ENCODE results near the gene ICA1.
A peak's percentile ranks its signal among the peaks of the same experiment; 100 is the strongest.

The ICA1 gene

DNA sequence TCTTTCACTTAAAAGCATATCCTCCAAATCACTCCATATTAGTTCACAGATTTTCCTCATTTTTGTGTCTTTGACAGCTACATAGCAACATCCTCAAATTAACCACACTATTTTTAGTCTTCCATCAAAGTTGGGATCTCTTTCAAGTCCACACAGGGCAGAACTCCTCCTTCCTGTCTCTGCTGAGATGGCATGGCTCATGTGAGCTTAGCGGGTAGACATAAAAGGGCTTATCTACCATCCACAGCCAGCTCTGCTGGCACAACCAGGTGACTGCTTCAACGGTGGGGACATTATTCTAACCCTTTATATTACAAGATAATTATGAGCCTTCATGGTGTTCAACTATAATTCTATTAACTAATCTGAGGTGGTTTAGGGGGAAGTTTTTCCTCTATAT is 35.5 kb downstream of the ICA1 start:
- DNase-seq, result no peak

DNA sequence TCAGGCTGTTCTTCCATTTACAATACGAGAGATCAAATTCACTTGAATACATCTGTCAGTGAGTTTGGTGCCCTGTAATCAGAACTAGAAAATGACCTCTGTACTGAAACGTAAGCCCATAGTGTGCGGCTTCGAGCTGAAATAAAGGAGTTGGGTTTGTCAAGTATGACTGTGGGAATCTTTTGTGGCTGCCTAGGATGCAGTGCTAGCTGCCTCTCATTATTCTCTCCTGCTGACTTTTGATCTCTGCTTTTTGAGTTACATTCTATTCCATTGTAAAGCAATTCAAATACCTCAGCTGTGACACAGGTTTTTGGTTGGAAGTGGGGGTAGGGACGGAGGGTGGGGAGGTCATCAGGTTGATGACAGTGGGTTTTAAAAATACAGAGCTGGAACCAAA is 40.4 kb downstream of the ICA1 start:
- DNase-seq, result no peak

DNA sequence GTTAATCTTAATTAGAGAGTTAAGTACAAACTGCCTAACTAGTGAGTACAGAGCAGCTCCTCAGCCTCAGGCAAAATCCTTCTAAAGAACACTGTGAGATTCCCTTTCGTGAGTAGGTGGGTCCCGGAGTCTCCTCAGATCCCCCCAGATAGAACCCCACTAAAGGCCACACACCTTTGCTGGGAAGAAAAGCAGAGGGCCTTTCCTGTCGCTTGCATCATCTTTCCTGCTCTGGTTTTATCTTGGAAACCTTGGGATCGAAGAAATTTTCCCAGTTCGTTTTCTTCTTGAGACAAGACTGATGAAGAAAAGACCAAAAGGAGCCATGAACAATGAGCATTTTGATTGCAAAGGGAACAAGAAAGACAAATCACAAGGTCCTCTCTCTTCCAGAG is 40.9 kb downstream of the ICA1 start:
- DNase-seq, result no peak

GRCh38 chr7:8220376-8221100 is 41.4 kb downstream of the ICA1 start:
- no peak for DNase-seq

DNA sequence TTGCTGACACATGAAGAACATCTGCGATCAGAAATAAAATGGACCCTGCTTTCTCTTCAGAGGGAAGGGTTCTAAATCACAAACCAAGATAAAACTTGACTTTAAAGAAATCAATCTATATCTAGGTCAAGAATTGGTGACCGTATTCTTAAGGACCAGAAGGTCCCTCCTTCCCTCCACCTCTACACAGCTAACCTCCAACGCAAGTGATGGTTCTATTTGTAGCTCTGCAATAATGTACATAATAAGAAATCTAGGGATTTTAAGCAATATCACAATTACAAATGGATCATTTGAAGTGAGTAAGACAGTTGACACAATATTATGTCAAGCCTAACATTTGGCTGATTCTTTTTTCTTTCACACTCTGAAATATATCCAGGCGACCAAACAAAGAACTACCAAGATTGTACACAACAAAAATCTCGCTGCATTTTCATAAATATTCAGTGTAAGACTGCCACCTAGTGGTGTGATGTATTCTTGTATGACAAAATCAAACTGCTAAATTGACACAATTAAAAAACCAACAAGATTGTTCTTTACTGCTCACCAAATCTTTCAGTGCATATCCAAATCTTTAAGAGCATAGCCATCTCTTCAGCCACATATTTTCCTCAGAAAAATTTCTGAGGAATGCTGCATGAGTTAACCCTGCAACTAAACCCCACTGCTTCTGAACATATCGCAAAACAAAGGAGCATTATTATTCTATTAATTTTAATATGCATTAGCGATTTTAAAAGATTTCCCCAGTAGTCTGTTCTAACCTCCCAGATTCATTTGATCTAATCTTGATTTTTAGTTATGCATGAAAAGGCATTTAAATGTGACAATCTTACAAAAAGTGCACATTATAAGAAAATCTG is 44.5 kb downstream of the ICA1 start:
- DNase-seq, result peak; percentile 93

DNA sequence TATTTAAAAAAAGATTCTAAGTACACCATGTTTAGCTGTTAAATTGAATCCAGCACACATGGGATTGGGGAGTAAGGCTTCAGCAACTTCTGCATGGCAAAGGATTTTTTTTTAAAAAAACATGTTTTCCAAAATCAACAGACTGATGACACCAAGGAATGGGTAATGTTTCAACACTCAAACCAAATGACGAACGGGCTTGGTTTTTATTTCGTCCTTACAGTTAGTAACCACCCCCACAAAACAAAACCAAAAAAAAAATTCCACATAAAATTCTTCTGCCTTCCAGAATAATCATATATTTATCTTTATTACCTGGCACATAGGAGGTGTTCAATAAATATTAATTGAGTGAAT is 45.7 kb downstream of the ICA1 start:
- DNase-seq, result no peak

GRCh38 chr7:8215648-8216333 is 46.2 kb downstream of the ICA1 start:
- no peak for DNase-seq

DNA sequence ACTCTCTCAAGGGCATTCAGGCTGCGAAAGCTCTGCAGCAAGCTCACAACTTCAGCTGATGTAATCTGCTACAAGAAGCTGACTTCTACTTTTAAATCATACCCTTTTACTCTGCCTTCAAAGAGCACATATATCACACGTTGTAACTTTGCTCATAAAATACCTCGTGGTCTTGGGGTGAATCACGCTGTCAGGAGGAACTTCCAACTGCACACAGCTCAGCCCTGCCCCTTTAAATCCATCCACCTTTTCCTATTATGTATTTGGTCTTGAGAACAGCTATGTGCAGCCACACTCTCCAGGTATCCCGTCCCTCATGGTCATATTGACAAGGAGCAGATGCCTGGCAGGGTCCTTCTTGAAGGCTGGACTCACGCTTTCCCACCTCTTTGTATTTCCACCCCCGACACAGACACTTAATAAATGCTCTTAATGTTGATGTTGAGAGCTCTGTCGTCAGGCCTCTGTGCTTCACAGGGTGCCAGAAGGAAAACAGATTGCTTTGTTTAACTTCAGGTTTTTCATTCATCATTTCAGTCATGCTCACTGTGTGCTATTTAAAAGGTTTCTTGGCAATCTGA is 47.6 kb downstream of the ICA1 start:
- no peak for DNase-seq

DNA sequence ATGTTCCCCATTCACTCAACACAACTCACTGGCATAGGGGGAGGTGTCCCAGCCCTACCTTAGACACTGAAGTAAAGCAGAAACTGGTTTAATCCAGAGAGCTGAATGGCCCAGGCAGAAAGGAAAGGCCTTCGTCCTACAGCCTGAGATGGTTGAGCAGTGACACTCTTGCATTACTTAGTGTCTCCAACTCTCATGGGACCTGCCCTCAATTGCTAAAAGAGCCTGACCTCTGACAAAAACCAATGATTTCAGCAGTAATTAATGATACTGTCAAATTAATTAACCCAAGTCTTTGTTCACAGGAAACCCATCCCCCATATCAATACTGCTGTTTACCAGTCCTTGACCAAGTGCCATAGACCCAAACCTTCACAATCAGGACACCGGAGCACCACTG is 48.6 kb downstream of the ICA1 start:
- no peak for DNase-seq

- DNase-seq, result no peak
These were observed 49.3 kb downstream of the ICA1 start for GRCh38 chr7:8212638-8213037.

DNA sequence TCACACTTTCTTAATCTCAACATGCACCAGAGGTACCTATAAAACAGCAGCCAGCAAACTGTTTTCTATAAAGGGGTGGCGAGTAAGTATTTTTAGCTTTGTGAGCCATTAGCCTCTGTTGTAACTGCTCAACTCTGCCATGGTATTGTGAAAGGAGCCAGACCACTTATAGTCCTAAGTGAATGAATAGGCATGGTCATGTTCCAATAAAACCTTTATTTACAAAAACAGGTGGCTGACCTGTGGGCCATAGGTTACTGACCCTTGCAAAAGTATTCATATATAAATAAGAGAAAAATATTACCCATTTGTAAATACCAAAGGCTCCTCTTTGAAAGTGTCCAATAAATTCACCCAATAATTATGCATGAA is 50.3 kb downstream of the ICA1 start:
- no peak for DNase-seq

DNA sequence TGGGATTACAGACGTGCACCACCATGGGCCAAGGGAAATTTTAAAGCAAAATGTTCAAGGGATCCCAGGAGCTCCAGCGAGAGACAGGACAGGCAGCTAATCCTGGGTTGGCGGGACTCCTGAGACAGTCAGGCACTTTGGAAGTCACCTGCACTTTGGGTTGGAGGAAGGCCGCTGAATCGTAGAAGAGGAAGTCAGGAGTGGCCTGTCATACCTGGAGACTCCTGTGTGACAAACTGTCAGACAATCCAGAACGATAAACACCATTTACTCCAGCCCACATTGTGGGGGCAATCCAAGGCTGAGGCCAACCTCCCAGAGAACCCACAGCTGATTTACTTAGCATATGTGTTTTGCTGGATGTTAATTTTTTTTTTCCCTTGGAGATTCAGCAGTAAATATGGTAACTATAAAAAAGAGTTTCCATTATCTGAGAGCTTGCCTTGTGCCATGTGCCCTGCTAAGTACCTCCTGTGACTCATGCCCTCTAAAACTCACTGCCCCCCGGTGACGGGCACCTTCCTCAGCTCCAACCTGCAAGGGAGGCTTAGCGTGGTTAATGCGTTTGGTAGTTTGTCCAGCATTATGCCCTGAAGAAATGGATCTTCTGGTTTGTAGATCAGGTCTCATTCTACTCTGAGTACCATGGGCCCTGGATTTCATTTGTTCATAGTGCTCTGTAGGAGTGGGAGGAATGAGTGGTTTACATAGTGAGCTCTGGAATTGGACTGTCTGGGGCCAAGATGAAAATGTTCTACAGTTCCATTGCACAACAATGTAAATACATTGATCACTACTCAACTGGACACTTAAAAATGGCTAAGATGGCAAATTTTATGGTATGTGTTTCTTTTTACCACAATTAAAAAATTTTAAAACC is 50.9 kb downstream of the ICA1 start:
- DNase-seq, result no peak

GRCh38 chr7:8209353-8209752 is 52.6 kb downstream of the ICA1 start:
- DNase-seq, result no peak

GRCh38 chr7:8208816-8209215 is 53.2 kb downstream of the ICA1 start:
- DNase-seq, result no peak

DNA sequence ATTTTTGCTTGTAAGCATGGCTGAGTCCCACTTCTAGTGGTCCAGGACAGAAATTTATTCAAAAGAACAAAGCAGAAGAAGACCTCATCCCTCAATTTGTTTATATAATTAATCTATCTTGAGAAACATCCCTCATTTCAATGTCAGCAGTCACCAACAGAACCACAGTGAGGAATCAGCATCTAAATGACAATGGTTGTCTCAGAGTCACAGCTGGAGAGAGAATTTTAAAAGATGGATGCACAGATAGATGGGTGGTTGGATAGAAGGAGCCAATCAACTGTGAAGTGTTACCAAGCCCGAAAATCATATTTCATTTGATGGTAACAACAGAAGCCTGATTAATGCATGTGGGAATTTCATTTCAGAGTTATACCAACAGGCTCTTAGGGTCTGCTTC is 55.0 kb downstream of the ICA1 start:
- no peak for DNase-seq

DNA sequence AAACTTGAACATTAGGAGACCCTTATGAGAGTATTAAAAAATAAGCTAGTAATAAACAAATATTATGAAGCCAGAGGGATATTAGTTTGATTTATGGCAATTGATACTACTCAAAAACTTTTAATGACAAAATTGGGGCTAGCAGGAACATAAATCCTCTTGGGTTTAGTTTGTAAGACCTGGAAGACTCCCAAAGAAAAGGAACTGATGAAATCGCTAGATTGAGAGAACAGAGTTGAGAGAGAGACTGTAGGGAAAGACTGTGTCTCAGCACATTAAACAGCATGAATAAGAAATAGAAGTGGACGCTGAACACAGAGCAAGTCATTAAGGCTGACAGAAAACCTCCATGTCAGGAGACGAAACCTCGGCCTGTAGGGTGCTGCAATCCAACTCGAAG is 56.4 kb downstream of the ICA1 start:
- no peak for DNase-seq

DNA sequence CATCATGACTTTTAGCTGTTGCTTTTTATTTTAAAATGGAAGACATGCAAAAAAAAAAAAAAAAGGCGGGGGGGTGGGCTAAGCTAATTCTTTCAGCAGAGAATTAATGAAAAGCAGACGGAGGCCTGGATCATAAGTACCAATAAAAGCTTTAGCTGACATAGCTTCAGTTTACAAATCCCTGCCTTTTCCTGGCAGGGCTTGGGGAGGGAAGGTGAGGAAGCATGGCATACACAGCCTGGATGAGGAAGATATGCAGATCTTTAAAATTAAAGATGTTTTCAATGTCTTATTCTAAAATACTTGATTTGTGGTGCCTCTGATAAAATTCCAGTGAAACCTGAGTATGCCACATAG is 57.0 kb downstream of the ICA1 start:
- peak; percentile 45 for DNase-seq

GRCh38 chr7:8204339-8205030 is 57.5 kb downstream of the ICA1 start:
- DNase-seq, result no peak

- DNase-seq, result no peak
These were observed 60.0 kb downstream of the ICA1 start for GRCh38 chr7:8201846-8202441.

- DNase-seq, result no peak
These were observed 61.2 kb downstream of the ICA1 start for GRCh38 chr7:8200717-8201116.

DNA sequence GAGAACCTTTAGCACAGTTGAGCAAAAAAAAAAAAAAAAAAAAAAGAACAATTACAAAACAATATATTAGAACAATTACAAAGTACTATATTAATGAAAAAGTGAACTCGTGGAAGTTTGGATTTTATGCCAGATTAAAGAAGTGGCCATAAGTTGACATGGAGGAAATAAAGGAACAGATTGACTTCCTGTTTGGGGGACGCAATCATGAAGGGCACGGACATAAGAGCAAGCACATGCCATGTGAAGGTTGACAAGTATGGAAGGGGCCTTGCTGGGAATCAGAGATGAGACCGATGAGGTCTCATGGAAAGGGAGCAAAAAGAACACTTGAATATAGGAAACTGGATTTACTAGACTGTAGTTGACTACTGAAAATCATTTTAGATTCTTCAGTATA is 61.7 kb downstream of the ICA1 start:
- no peak for DNase-seq

All from eye (tissue), 1 donor.